CD4-positive, alpha-beta T cell treated with Interferon gamma for 1 hour (primary cell): ENCODE measurements around the gene MGST3.
"Not testable (repeated sequence)": the region's sequence is repeated elsewhere in the genome, so short reads cannot be mapped to it uniquely, and the experiment has no call there.

Source experiments
- DNase-seq: peaks from one replicate; pipeline ENCODE4 v3.0.0-alpha.2; 2020

The MGST3 gene

DNA sequence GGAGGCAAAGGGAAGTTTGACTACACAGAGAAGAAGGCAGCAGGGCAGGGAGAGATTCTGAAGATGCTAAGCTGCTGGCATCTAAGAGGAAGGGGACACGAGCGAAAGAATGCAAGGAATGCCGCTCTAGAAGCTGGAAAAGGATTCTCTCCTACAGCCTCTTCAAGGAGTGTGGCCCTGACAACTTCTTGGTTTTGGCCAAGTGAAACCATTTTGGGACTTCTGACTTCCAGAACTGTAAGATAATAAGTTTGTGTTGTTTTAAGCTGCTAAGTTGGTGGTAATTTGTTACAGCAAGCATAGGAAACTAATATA is 28.5 kb downstream of the MGST3 start:
- DNase-seq, result no peak

GRCh38 chr1:165661703-165662102 is 30.7 kb downstream of the MGST3 start:
- DNase-seq, result no peak

DNA sequence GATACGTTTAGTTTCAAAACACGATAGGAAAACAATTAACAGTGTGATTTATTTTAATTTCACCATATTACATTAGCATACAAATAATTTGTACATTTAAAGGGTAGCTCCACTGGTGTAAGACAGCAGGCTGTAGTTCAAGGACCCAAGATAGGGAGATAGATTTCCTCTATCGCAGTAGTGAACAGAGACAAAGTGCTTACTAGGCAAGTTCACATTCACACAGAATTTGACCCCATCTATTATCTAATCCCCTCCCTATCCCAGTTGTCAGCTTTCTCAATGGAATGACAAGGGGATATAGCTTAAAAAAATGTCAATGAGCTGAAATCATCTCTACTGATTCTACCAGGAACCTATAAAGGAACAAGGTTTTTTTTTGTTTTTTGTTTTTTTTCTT is 31.2 kb downstream of the MGST3 start:
- no peak for DNase-seq

DNA sequence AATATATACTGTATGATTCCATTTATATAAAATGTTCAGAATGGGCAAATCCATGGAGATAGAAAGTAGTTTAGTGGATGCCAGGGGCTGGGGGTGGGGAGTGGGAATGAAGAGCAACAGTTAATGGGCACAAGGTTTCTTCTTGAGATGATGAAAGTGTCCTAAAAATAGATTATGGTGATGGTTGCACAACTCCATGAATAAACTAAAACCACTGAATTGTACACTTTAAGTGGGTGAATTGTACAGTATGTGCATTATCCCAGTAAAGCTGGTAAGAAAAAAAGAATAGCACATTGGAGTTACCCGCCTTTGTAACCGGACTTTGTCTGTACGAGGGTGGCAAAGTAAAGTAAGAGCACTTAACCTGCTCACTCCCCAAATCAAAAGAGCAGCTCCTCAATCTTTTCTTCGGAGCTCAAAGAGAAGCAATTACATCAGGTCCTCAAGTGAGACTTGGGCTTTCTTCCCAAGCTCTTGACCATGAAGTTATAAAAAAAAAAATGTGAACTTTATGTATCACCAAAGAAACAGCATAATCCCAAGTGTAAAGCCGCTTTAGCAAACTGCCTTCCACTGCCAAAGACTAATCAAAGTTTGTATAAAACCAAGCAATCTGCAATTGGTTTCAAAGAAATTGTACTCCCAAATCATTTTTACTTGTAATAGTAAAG is 35.3 kb downstream of the MGST3 start:
- no peak for DNase-seq

DNA sequence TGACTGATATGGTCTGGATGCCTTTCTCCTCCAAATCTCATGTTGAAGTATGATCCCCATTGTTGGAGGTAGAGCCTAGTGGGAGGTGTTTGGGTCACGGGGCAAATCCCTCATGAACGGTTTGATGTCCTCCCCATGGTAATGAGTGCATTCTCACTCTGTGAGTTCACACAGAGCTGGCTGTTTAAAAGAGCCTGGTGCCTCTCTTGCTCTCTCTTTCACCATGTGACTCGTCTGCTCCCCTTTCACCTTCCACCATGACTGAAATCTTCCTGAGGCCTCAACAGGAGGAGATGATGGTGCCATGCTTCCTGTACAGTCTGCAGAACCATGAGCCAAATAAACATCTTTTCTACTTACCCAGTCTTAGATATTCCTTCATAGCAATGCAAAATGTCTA is 37.1 kb downstream of the MGST3 start:
- DNase-seq, result no peak

DNA sequence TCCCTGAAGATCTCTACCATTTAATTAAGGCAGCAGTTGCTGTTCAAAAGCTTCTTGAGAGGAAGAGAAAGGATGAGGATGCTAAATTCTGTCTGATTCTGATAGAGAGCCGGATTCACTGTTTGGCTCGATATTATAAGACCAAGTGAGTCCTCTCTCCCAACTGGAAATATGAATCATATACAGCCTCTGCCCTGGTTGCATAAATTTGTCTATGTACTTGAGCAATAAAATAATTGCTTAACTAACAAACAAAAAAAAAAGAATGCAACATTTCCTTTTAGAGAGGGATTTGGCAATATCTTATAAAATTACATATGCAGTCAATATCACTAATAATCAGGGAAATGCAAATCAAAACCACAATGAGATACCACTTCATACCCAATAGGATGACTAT is 40.5 kb downstream of the MGST3 start:
- no peak for DNase-seq

DNA sequence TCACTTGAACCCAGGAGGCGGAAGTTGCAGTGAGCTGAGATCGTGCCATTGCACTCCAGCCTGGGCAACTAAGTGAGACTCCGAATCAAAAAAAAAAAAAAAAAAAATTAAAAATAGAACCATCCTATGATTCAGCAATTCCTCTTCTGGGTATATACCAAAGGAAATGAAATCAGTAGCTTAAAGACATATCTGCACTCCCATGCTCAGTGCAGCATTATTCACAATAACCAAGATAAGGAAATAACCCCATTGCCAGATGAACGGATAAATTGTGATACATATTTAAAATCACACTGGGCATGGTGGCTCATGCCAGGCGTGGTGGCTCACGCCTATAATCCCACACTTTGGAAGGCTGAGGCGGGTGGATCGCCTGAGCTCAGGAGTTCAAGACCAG is 43.6 kb downstream of the MGST3 start:
- no peak for DNase-seq

- no peak for DNase-seq
Observed at GRCh38 chr1:165675794-165676193, 44.8 kb downstream of the MGST3 start.

DNA sequence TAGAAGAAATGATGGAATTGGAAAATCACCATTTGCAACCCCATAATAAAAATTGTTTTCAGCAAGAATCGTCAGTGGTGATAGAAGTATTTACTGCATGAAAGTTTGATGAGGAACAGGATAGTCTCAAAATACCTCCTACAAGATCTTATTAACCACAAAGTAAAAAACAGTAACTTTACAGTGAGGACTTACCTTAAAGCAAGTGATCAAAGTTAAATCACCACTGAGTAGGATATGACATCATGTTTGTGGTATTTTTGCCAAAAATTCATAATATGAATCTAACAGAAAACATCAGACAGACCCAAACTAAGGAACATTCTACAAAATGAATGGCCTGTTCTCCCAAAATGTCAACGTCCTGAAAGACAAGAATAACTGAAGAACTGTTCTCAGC is 47.5 kb downstream of the MGST3 start:
- DNase-seq, result no peak

GRCh38 chr1:165679282-165680036 is 48.4 kb downstream of the MGST3 start:
- no peak for DNase-seq

- no peak for DNase-seq
Observed at GRCh38 chr1:165680303-165680702, 49.3 kb downstream of the MGST3 start.

- not testable (repeated sequence) for DNase-seq
Observed at GRCh38 chr1:165680773-165681172, 49.7 kb downstream of the MGST3 start.

DNA sequence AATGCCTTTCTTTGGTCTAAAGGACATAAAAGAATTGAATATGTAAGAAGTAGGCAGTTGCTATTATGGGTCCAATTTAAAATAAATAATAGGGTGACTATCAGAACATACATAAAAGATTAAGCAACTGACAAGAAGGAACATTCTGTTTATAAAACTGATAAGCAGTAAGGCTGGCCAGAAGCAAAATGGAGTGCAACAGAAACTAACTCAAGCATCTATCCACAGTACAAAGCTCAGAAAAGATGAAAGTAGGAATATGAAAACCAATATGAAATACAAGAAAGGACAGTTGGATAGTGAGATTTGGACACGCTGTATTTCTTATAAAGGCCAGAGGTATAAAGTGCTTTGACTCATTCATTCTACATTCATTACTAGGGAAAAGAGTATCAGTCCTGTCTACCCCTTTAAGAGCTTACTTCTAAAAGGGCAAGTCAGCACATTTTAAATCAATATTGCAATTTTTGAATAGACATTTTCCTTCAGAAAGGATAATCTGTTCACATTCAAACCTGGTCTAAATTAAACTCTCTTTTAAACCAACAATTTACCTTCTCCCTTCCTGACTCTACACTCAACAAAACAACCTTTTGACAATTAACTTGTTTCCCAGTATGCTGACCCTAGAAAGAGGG is 52.9 kb downstream of the MGST3 start:
- DNase-seq, result no peak

GRCh38 chr1:165686121-165686970 is 55.3 kb downstream of the MGST3 start:
- DNase-seq, result peak; percentile 2

DNA sequence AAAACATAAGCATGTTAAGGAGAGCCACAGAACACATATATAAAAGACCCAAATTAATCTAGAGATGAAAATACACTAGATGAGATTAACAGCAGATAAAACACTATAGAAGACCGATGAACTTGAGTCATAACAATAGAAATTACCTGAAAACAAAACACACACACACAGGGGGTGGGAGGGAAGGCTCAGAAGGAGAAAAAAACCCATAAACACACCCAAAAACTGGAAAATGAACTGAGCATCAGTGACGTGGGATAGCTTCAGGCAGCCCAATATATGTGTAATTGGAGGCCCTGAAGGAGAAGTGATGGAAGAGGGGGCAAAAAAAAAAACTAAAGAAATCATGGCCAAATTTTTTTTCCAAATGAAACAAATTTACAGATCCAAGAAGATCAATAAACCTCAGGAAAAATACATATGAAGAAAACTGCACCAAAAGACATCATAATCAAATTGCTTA is 56.0 kb downstream of the MGST3 start:
- DNase-seq, result no peak

GRCh38 chr1:165688046-165688445 is 57.0 kb downstream of the MGST3 start:
- DNase-seq, result no peak

GRCh38 chr1:165695031-165695430 is 64.0 kb downstream of the MGST3 start:
- DNase-seq, result no peak

DNA sequence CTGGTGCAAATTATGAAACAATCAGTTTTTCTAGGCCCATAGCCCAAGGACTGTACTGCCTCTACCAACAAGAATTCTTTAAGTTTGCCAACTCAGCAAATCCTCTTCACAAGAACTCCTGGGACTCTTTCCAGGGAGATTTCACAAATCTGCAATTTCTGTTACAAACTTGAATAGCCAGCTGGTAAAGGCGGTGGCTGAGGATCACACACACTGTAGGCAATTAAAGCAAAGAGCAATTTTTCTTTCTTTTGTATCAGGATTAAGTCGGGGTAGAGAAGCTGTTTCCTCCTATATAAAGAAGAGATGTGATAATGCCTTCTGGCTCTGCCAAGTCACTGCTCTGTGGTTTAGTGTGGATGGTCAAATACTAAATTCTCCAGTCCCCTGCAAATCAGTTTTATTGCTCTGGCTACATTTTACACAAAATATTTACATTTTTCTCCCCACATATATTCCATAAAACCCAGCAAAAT is 65.6 kb downstream of the MGST3 start:
- no peak for DNase-seq

DNA sequence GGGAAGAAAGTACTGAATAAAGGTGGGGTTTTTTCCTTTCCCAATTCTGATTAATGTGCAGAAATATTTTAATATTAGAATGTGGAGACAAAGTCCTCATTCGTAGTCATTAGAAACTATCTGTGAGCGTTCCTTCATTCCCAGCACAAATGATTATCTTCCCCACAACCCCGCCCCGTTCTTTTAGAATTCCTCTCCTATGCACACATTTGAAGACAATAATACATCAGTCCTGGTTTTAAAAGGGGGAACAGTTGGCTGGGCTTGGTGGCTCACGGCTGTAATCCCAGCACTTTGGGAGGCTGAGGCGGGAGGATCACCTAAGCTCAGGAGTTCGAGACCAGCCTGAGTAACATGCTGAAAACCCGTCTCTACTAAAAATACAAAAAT is 66.5 kb downstream of the MGST3 start:
- DNase-seq, result no peak

GRCh38 chr1:165697881-165698760 is 67.1 kb downstream of the MGST3 start, which contains the start of gene ALDH9A1:
ALDH9A1 (minus strand) TSS chr1:165698562; CDS start chr1:165698558, 4 bp downstream.
- DNase-seq, result peak; percentile 84

- no peak for DNase-seq
Observed at GRCh38 chr1:165698761-165699052, 67.7 kb downstream of the MGST3 start.

- no peak for DNase-seq
Observed at GRCh38 chr1:165699577-165699976, 68.5 kb downstream of the MGST3 start.
